Bronchial epithelial cell (primary cell): ENCODE measurements around the gene CD3D. TPM values are rescaled to one million over a fixed set of nuclear protein-coding genes. Genes with fewer than 3 reads are reported as not detected.

Experiments
- DNase-seq: peaks from one replicate; pipeline ENCODE4 v3.0.0-alpha.2; 2010; ENCODE audit warnings: low read depth
- FAIRE-seq: peaks from 2 replicates; lab custom pipeline; 2011; peaks lifted over from hg19 to GRCh38; lab: Jason Lieb, UNC
- H3K27me3 ChIP-seq: 2 replicates; pipeline ENCODE4 v1.5.1; 2011; ENCODE audit warnings: low read length; ENCODE audit not compliant: control insufficient read depth, insufficient read depth
- H3K36me3 ChIP-seq: 2 replicates; pipeline ENCODE4 v1.5.1; 2011; ENCODE audit warnings: low read length; ENCODE audit not compliant: control insufficient read depth, insufficient read depth
- H3K4me3 ChIP-seq: 2 replicates; pipeline ENCODE4 v1.5.1; 2011; ENCODE audit warnings: mild to moderate bottlenecking, low read depth, low read length, control low read depth
- total RNA-seq: library from RNA; depleted of rRNA; stranded (reverse); fragments of >200 nt; gene quantifications from 2 replicates; pipeline ENCODE4 v1.2.1, GENCODE V29; 2014
- TF ChIP-seq, protein P1 (sequence below): IDR thresholded peaks from 2 replicates; pipeline ENCODE4 v1.5.1; 2011; ENCODE audit warnings: mild to moderate bottlenecking, moderate library complexity, low read length, control low read depth, inconsistent platforms; ENCODE audit not compliant: insufficient read depth, severe bottlenecking

CD3D gene
- total RNA-seq, 1 donor from 2014 or later = not detected

DNA sequence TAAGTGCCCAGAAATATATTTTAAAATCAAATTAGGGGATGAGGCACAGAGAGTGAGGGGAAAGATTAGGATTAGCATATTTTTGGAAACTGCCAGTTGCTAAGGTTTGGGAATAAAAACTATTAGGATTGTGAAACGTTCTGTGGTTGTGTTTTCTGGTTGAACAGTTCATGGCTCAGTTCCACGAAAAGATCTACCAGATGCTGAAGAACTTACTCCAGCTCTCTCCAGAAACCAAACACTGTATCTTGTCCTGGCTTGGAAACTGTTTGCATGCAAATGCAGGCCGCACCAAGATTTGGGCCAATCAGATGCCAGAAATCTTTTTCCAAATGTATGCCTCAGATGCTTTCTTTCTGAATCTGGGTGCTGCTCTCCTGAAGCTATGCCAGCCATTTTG is 32.2 kb upstream of the CD3D start:
- H3K27me3 ChIP-seq = no peaks in the 10 kb centered on the region
- FAIRE-seq (no peak), DNase-seq (no peak)
- TF ChIP-seq, protein P1, sequence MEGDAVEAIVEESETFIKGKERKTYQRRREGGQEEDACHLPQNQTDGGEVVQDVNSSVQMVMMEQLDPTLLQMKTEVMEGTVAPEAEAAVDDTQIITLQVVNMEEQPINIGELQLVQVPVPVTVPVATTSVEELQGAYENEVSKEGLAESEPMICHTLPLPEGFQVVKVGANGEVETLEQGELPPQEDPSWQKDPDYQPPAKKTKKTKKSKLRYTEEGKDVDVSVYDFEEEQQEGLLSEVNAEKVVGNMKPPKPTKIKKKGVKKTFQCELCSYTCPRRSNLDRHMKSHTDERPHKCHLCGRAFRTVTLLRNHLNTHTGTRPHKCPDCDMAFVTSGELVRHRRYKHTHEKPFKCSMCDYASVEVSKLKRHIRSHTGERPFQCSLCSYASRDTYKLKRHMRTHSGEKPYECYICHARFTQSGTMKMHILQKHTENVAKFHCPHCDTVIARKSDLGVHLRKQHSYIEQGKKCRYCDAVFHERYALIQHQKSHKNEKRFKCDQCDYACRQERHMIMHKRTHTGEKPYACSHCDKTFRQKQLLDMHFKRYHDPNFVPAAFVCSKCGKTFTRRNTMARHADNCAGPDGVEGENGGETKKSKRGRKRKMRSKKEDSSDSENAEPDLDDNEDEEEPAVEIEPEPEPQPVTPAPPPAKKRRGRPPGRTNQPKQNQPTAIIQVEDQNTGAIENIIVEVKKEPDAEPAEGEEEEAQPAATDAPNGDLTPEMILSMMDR = no peak
- no peak overlapping the region for H3K4me3 ChIP-seq
- peaks cover 16% of the 10 kb centered on the region for H3K36me3 ChIP-seq

DNA sequence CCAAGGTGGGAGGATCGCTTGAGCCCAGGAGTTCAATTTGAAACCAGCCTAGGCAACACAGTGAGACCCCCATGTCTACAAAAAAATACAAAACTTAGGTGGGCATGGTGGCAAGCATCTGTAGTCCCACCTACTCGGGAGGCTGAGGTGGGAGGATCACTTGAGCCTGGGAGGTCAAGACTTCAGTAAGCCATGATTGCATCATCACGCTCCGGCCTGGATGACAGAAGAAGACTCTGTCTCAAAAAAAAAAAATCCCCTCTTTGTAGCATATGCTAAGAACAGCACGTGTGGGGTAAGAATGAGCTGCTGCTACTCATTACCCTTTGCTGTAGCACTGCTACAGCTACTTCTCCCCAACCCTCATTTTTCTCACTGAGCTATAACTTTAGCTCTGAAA is 31.4 kb upstream of the CD3D start:
- no peaks in the 10 kb centered on the region for H3K27me3 ChIP-seq
- no peak for FAIRE-seq
- H3K36me3 ChIP-seq = peaks cover 21% of the 10 kb centered on the region
- TF ChIP-seq, protein P1 = no peak
- no peak for DNase-seq
- H3K4me3 ChIP-seq = no peak overlapping the region

DNA sequence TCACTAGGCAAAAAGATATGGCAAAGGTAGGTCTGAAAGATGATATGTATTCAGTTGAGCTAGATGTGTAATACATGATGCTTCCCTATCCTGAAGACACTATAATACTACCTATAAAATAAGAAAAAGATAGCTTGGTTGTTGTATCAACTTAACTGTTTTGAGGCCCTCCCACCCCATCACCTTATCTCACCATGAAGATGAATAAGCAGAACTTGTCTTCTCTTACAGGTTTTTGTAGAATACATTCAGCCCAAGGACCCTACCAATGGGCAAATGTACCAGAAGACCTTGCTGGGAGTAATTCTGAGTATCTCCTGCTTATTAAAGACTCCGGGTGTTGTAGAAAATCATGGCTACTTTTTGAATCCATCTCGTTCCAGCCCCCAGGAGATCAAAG is 30.8 kb upstream of the CD3D start:
- Histone ChIP-seq H3K27me3 (no peaks in the 10 kb centered on the region), H3K4me3 (no peak overlapping the region), H3K36me3 (peaks cover 24% of the 10 kb centered on the region)
- FAIRE-seq (no peak), DNase-seq (no peak)
- TF ChIP-seq, protein P1 = no peak

DNA sequence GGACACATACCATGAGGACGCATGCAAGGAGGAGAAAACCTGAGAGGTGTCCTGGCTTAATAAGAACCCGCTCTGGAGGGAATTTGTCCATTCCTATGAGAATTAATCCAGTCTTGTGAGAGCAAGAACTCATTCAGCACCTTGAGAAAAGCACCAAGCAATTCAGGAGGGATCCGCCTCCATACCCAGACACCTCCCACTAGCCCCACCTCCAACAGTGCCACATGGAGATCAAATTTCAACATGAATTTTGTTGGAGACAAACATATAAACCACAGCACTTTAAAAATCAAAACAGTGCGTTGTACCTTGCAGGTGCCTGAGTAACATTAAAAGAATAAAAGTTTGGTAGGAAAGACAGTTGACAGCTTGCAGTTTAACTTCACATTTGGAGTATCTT is 28.3 kb upstream of the CD3D start:
- H3K27me3 ChIP-seq = no peaks in the 10 kb centered on the region
- peaks cover 19% of the 10 kb centered on the region for H3K36me3 ChIP-seq
- FAIRE-seq (no peak), DNase-seq (no peak)
- TF ChIP-seq, protein P1 = no peak
- H3K4me3 ChIP-seq = no peak overlapping the region

DNA sequence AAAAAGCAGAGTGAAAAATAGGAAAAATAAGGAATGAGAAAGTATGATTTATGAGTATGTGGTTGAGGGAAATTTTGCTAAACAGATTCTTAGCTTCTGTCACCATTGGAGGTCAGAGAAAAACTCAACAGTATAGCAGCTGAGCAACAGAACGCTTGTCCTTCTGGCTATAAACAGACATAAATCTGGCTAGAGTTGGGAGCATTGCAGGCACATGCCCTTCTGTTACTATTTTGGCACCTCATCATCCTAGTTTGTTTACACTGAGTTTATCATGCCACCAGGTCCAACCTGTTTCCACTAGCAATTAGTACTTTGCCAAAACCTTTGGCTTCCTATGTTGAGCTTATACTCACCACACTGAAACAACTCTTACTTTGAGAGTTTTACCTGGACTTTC is 23.8 kb upstream of the CD3D start:
- no peaks in the 10 kb centered on the region for H3K27me3 ChIP-seq
- H3K36me3 ChIP-seq = peaks cover 14% of the 10 kb centered on the region
- DNase-seq = peak; percentile 59
- FAIRE-seq = no peak
- no peak overlapping the region for H3K4me3 ChIP-seq
- TF ChIP-seq, protein P1 = no peak

DNA sequence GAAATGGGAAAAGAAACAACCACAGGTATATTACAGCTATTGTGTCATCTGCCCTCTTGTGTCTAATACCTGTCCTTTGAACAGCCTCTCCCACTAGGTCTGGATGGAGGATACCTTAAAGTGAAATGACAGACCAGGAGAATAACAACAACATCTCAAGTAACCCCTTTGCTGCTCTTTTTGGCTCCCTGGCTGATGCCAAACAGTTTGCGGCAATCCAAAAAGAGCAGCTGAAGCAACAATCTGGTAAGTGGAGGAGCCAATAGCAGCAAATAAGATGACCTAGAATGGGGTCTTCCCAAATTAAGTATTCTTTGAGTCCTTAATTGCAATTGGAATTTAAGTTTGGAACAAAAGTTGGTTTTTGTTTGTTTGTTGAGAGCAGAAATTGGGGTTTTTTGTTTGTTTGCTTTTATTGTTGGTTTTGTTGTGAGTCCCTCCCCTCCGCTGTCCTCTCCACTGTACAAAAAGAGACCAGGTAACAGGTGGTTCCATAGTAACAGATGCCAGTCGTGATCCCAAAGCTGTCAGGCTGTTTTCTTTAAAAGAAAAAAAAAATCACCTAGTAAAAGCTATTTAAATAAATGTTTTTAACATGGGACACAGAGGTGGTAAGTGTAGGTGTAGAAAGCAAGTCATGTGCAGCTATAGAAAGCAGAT is 22.6 kb upstream of the CD3D start:
- Histone ChIP-seq H3K36me3 (peaks cover 14% of the 10 kb centered on the region), H3K27me3 (no peaks in the 10 kb centered on the region), H3K4me3 (no peak overlapping the region)
- FAIRE-seq (no peak), DNase-seq (no peak)
- TF ChIP-seq, protein P1 = no peak
